GM12878 (cell line): ENCODE data around the gene WWP2. TPM values are rescaled to one million over a fixed set of nuclear protein-coding genes. Genes with fewer than 3 reads are reported as not detected.

Source experiments
- ATAC-seq: fragments of 200-7000 bp; cut with Tn5 transposase; 3 replicates; pipeline ENCODE4 v1.9.1; 2020; ENCODE audit warnings: mild to moderate bottlenecking, moderate library complexity
- BruUV-seq: library from RNA; stranded (reverse); fragments of 400-500 nt; replicated peaks from 2 replicates; lab custom pipeline; 2021; lab: Mats Ljungman, UMichigan
- CTCF ChIA-PET: fragments of 300-600 bp; sonication (Branson Sonifier 250); formaldehyde crosslinking; extraction: SDS; loops from one replicate; lab custom pipeline; 2021; ENCODE audit warnings: inconsistent platforms; lab: Yijun Ruan, JAX
- POLR2A ChIA-PET: fragments of 350-600 bp; formaldehyde crosslinking; extraction: SDS; loops from one replicate; lab custom pipeline; 2021; ENCODE audit warnings: inconsistent platforms; lab: Charles Lee
- RAD21 ChIA-PET: fragments of 300-600 bp; sonication (Branson Sonifier 250); formaldehyde crosslinking; loops from one replicate; lab custom pipeline; 2023; ENCODE audit warnings: antibody characterized with exemption; ENCODE audit not compliant: unreplicated experiment; lab: Charles Lee
- SMC1A ChIA-PET: fragments of 300-600 bp; sonication (Branson Sonifier 250); formaldehyde crosslinking; loops from one replicate; lab custom pipeline; 2023; ENCODE audit not compliant: unreplicated experiment, uncharacterized antibody; lab: Charles Lee
- DNase-seq: peaks from one replicate; pipeline ENCODE4 v3.0.0-alpha.2; 2011; ENCODE audit warnings: low read depth, low spot score
- FAIRE-seq: peaks from 3 replicates; lab custom pipeline; 2011; peaks lifted over from hg19 to GRCh38; lab: Jason Lieb, UNC
- H2AFZ ChIP-seq: 2 replicates; pipeline ENCODE4 v1.6.0; 2011; ENCODE audit warnings: low read depth, low read length, control low read depth; ENCODE audit not compliant: control insufficient read depth
- H3K27ac ChIP-seq: 2 replicates; pipeline ENCODE4 v1.5.1; 2011; ENCODE audit warnings: control low read depth; ENCODE audit not compliant: control insufficient read depth, insufficient read depth
- H3K27me3 ChIP-seq, 2 experiments: replicated peaks in 1 of 2; 2 replicates each; pipeline versions ENCODE4 v1.6.0 to v1.6.1; 2011; ENCODE audit warnings: low read length in 1 of 2; ENCODE audit not compliant: control insufficient read depth in 2 of 2, insufficient read depth in 2 of 2
- H3K36me3 ChIP-seq, 2 experiments: 2 replicates each; pipeline ENCODE4 v1.5.1; 2011; ENCODE audit warnings: low read length in 1 of 2; ENCODE audit not compliant: control insufficient read depth in 2 of 2, insufficient read depth in 2 of 2
- H3K4me1 ChIP-seq: 2 replicates; pipeline ENCODE4 v1.6.1; 2011; ENCODE audit warnings: mild to moderate bottlenecking, low read length, moderate library complexity, mixed read lengths; ENCODE audit not compliant: control insufficient read depth, insufficient read depth
- H3K4me2 ChIP-seq: 2 replicates; pipeline ENCODE4 v1.6.0; 2011; ENCODE audit warnings: control low read depth; ENCODE audit not compliant: control insufficient read depth, insufficient read depth
- H3K4me3 ChIP-seq: fragments of 200-600 bp; sonication (generic); 2 replicates; pipeline ENCODE4 v1.5.1; 2016
- H3K79me2 ChIP-seq: 2 replicates; pipeline ENCODE4 v1.6.0; 2011; ENCODE audit warnings: low read length; ENCODE audit not compliant: control insufficient read depth, insufficient read depth
- H3K9ac ChIP-seq: 2 replicates; pipeline ENCODE4 v1.8.0; 2011; ENCODE audit warnings: low read length, control low read depth, mixed read lengths; ENCODE audit not compliant: control insufficient read depth, insufficient read depth
- H3K9me3 ChIP-seq: replicated peaks from 3 replicates; pipeline ENCODE4 v1.5.1; 2011; ENCODE audit warnings: mild to moderate bottlenecking, low read length; ENCODE audit not compliant: control insufficient read depth, insufficient read depth
- H4K20me1 ChIP-seq: 2 replicates; pipeline ENCODE4 v1.6.0; 2011; ENCODE audit not compliant: control insufficient read depth, insufficient read depth
- BHLHE40 ChIP-seq, 2 experiments: fragments of 450-650 bp in 1 of 2; IDR thresholded peaks; 2 replicates each; pipeline ENCODE4 v1.6.1; 2011 to 2017; ENCODE audit warnings: low read depth in 2 of 2, borderline replicate concordance in 1 of 2, improper control_type of control experiment in 1 of 2, low read length in 1 of 2, mild to moderate bottlenecking in 1 of 2
- CBX5 ChIP-seq: sonication (generic); IDR thresholded peaks from 2 replicates; pipeline ENCODE4 v1.6.1; 2016; ENCODE audit warnings: low read depth, moderate library complexity, mild to moderate bottlenecking, inconsistent platforms
- ETV6 ChIP-seq, 2 experiments: fragments of 450-650 bp in 1 of 2; IDR thresholded peaks in 1 of 2; conservative IDR thresholded peaks in 1 of 2; 2 replicates each; pipeline ENCODE4 v1.6.1; 2014; ENCODE audit warnings: antibody characterized with exemption in 1 of 2, borderline replicate concordance in 1 of 2, low read depth in 1 of 2, mild to moderate bottlenecking in 1 of 2, moderate library complexity in 1 of 2
- HCFC1 ChIP-seq: fragments of 150-350 bp; IDR thresholded peaks from 2 replicates; pipeline ENCODE4 v1.6.1; 2014; ENCODE audit warnings: low read length
- MYB ChIP-seq: fragments of 150-350 bp; IDR thresholded peaks from 2 replicates; pipeline ENCODE4 v1.6.1; 2014; ENCODE audit warnings: mild to moderate bottlenecking, low read depth, low read length, borderline replicate concordance
- POLR2AphosphoS5 ChIP-seq: IDR thresholded peaks from 2 replicates; pipeline ENCODE4 v1.6.1; 2011; ENCODE audit warnings: mild to moderate bottlenecking, low read length, inconsistent platforms
- POU2F2 ChIP-seq: IDR thresholded peaks from 3 replicates; pipeline ENCODE4 v1.6.1; 2011; ENCODE audit warnings: low read depth, mild to moderate bottlenecking, low read length, borderline replicate concordance
- SPI1 ChIP-seq: IDR thresholded peaks from 2 replicates; pipeline ENCODE4 v1.6.1; 2011; ENCODE audit warnings: low read depth, mild to moderate bottlenecking, low read length, moderate library complexity, borderline replicate concordance; ENCODE audit not compliant: insufficient read depth
- ZNF24 ChIP-seq: fragments of 450-650 bp; IDR thresholded peaks from 2 replicates; pipeline ENCODE4 v1.6.1; 2017; ENCODE audit warnings: antibody characterized with exemption, mild to moderate bottlenecking
- WGBS: methylation state at CpG from one replicate; pipeline ENCODE4 v1.1.6; 2016; ENCODE audit warnings: low lambda C conversion rate; ENCODE audit not compliant: insufficient replicate concordance, insufficient coverage; ENCODE audit errors: missing lambda C conversion rate; 5-methylcytosine and 5-hydroxymethylcytosine counted together
- in situ Hi-C: fragments of 300-500 bp; cut with MboI; formaldehyde crosslinking; loops from 9 replicates; pipeline ENCODE4 v1.14.3; 2018; ENCODE audit warnings: mixed read lengths
- intact Hi-C: fragments of 100-400 bp; cut with micrococcal nuclease; formaldehyde crosslinking; loops from one replicate; pipeline ENCODE4 v1.14.2; 2022; ENCODE audit not compliant: unreplicated experiment
- polyA plus RNA-seq, 11 experiments: library from polyadenylated mRNA; depleted of rRNA in 4 of 11; unstranded in 6 of 11; stranded (reverse) in 5 of 11; fragments of >200 nt; fragmentation: Nextera tagmentation in 4 of 11; fragmentation: Illumina TruSeq in 1 of 11; extraction: Ambion mirVana in 4 of 11; extraction: Trizol in 1 of 11; gene quantifications; 1 replicate in 1 of 11; 2 replicates in 10 of 11; pipeline versions ENCODE4 v1.2.1 to v1.2.3, GENCODE V29; 2011 to 2016; ENCODE audit warnings: inconsistent platforms in 2 of 11, missing spikeins in 2 of 11, low read depth in 1 of 11
- total RNA-seq, 4 experiments: library from RNA; depleted of rRNA in 3 of 4; stranded (reverse); fragments of >200 nt in 3 of 4; fragmentation: Illumina TruSeq in 1 of 4; extraction: Trizol in 1 of 4; gene quantifications; 2 replicates each; pipeline versions ENCODE4 v1.2.1 to v1.2.3, GENCODE V29; 2013 to 2021
- TF ChIP-seq, protein P1 (sequence below): fragments of 450-650 bp; IDR thresholded peaks from 2 replicates; pipeline ENCODE4 v1.6.1; 2017; ENCODE audit warnings: mild to moderate bottlenecking, low read depth, inconsistent platforms; ENCODE audit not compliant: poor library complexity, severe bottlenecking
- TF ChIP-seq, protein P2 (sequence below): fragments of 450-650 bp; conservative IDR thresholded peaks from 2 replicates; pipeline ENCODE4 v1.6.1; 2017; ENCODE audit warnings: mild to moderate bottlenecking, moderate library complexity
- TF ChIP-seq, protein P3 (sequence below): IDR thresholded peaks from 2 replicates; pipeline ENCODE4 v1.6.1; 2012; ENCODE audit warnings: improper control_type of control experiment, low read depth, low read length; ENCODE audit not compliant: insufficient replicate concordance

Gene WWP2
- total and polyA plus RNA-seq, 10 of the 15 experiments (the other 5 are each of a cell fraction or from before 2014, with no cell fraction given): 2.8 to 47.0 (median 23.8) TPM

DNA sequence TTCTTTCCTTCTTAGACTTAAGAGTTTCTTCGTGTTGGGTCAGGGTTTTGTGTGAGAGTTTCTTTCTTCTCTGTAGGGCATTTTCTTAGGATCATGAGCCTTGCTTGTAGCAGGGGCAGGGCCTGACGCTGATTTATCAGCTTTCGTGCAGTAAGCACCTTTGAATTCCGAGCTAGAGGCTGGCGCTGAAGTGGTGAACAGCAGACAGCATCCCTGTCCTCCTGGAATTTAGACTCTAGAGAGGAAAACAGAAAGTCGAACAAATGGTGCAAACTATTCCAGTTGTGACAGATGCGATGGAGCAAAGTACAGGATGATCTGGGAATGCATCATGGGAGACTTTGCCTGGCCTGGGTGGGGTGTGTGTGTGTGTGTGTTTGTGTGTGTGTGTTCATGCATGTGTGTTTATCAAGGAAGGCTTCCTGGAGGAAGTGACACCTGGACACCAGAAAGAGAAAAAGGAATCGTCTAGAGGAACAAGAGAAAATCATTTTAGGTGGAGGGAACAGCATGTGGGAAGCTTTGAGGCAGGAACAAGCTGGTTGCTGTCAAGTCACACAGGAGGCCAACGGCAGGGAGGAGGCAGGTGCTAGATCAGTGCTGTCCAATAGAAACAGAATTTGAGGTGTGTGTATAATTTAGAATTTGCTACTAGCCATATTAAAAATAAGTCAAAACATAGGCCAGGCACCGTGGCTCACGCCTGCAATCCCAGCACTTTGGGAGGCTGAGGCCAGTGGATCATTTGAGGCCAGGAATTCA lies 60.2 kb downstream of the WWP2 start:
- ATAC-seq: no peak
- intact Hi-C loops: no loop called here
- ChIA-PET POLR2A (interaction anchor here (0.5 to 0.6 kb wide), 3 partner anchors 670 to 1645 kb away, joined by 3 read pairs; no protein-coding TSS in a partner anchor), SMC1A (interaction anchor here (1.2 kb wide), 1 partner anchor 17 kb away, joined by 3 read pairs; no protein-coding TSS in a partner anchor), RAD21 (no interaction called here), CTCF (interaction anchor here (0.8 to 1.3 kb wide), 2 partner anchors 8 to 108 kb away, joined by 3 to 4 read pairs; no protein-coding TSS in a partner anchor)
- in situ Hi-C loops: no loop called here
- H3K36me3 ChIP-seq: no peaks in the 10 kb centered on the region; a peak in 2 of 4 replicates
- H3K79me2 ChIP-seq: no peaks in the 10 kb centered on the region
- H3K9ac ChIP-seq: no peak overlapping the region
- no peak for FAIRE-seq
- no peaks in the 10 kb centered on the region; the same call in 2 of the 3 replicates for H3K9me3 ChIP-seq
- H2AFZ ChIP-seq: no peak overlapping the region
- BruUV-seq: no TSS peak
- no peak overlapping the region for H3K4me3 ChIP-seq
- no peak overlapping the region for H3K4me2 ChIP-seq
- WGBS: 88% methylated on average over 11 of the region's 11 CpGs
- DNase-seq: no peak
- H3K27ac ChIP-seq: no peak overlapping the region
- H4K20me1 ChIP-seq: no peaks in the 10 kb centered on the region
- H3K27me3 ChIP-seq: no peaks in the 10 kb centered on the region
- peaks cover 12% of the 10 kb centered on the region for H3K4me1 ChIP-seq
- TF ChIP-seq, protein P1, sequence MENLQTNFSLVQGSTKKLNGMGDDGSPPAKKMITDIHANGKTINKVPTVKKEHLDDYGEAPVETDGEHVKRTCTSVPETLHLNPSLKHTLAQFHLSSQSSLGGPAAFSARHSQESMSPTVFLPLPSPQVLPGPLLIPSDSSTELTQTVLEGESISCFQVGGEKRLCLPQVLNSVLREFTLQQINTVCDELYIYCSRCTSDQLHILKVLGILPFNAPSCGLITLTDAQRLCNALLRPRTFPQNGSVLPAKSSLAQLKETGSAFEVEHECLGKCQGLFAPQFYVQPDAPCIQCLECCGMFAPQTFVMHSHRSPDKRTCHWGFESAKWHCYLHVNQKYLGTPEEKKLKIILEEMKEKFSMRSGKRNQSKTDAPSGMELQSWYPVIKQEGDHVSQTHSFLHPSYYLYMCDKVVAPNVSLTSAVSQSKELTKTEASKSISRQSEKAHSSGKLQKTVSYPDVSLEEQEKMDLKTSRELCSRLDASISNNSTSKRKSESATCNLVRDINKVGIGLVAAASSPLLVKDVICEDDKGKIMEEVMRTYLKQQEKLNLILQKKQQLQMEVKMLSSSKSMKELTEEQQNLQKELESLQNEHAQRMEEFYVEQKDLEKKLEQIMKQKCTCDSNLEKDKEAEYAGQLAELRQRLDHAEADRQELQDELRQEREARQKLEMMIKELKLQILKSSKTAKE: no peak
- TF ChIP-seq HCFC1 (no peak), MYB (no peak), CBX5 (no peak), POU2F2 (no peak), ZNF24 (no peak), BHLHE40 (IDR thresholded peaks at IDR 0.05; ENCODE audit: borderline replicate concordance in 1 of 2, low read depth in 2 of 2, low read length in 1 of 2) (no peak), ETV6 (conservative IDR thresholded peaks at IDR 0.05 in 1 of 2, IDR thresholded peaks at IDR 0.05 in 1 of 2; ENCODE audit: borderline replicate concordance in 1 of 2, low read depth in 1 of 2) (no peak), SPI1 (no peak), POLR2AphosphoS5 (no peak)
- TF ChIP-seq, protein P2, sequence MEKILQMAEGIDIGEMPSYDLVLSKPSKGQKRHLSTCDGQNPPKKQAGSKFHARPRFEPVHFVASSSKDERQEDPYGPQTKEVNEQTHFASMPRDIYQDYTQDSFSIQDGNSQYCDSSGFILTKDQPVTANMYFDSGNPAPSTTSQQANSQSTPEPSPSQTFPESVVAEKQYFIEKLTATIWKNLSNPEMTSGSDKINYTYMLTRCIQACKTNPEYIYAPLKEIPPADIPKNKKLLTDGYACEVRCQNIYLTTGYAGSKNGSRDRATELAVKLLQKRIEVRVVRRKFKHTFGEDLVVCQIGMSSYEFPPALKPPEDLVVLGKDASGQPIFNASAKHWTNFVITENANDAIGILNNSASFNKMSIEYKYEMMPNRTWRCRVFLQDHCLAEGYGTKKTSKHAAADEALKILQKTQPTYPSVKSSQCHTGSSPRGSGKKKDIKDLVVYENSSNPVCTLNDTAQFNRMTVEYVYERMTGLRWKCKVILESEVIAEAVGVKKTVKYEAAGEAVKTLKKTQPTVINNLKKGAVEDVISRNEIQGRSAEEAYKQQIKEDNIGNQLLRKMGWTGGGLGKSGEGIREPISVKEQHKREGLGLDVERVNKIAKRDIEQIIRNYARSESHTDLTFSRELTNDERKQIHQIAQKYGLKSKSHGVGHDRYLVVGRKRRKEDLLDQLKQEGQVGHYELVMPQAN: no peak
- TF ChIP-seq, protein P3, sequence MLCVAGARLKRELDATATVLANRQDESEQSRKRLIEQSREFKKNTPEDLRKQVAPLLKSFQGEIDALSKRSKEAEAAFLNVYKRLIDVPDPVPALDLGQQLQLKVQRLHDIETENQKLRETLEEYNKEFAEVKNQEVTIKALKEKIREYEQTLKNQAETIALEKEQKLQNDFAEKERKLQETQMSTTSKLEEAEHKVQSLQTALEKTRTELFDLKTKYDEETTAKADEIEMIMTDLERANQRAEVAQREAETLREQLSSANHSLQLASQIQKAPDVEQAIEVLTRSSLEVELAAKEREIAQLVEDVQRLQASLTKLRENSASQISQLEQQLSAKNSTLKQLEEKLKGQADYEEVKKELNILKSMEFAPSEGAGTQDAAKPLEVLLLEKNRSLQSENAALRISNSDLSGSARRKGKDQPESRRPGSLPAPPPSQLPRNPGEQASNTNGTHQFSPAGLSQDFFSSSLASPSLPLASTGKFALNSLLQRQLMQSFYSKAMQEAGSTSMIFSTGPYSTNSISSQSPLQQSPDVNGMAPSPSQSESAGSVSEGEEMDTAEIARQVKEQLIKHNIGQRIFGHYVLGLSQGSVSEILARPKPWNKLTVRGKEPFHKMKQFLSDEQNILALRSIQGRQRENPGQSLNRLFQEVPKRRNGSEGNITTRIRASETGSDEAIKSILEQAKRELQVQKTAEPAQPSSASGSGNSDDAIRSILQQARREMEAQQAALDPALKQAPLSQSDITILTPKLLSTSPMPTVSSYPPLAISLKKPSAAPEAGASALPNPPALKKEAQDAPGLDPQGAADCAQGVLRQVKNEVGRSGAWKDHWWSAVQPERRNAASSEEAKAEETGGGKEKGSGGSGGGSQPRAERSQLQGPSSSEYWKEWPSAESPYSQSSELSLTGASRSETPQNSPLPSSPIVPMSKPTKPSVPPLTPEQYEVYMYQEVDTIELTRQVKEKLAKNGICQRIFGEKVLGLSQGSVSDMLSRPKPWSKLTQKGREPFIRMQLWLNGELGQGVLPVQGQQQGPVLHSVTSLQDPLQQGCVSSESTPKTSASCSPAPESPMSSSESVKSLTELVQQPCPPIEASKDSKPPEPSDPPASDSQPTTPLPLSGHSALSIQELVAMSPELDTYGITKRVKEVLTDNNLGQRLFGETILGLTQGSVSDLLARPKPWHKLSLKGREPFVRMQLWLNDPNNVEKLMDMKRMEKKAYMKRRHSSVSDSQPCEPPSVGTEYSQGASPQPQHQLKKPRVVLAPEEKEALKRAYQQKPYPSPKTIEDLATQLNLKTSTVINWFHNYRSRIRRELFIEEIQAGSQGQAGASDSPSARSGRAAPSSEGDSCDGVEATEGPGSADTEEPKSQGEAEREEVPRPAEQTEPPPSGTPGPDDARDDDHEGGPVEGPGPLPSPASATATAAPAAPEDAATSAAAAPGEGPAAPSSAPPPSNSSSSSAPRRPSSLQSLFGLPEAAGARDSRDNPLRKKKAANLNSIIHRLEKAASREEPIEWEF: no peak
